ENCODE measurements around the gene PAX7. TPM values are rescaled to one million over a fixed set of nuclear protein-coding genes. Genes with fewer than 3 reads are reported as not detected.
"Not testable (repeated sequence)": the region's sequence is repeated elsewhere in the genome, so short reads cannot be mapped to it uniquely, and the experiment has no call there.

PAX7 gene
- total and polyA plus RNA-seq, 2 of the 4 experiments (the other 2 are of a cell fraction), result not detected

- in situ Hi-C loops (cut with MboI; ENCODE audit: low sequenced_read_pairs); dilution Hi-C loops (cut with HindIII; ENCODE audit: low sequenced_read_pairs, unreplicated experiment): not testable (repeated sequence)
Measured at GRCh38 chr1:18744381-18744780, 113.7 kb downstream of the PAX7 start.

More at GRCh38 chr1:18744381-18744780, 113.7 kb downstream of the PAX7 start:
- H3K4me3 ChIP-seq (ENCODE audit: insufficient read depth, low read depth, low read length); DNase-seq; H3K4me1 ChIP-seq (ENCODE audit: control insufficient read depth, insufficient read depth, low read length); H4K20me1 ChIP-seq (ENCODE audit: insufficient read depth, low read length); H2AFZ ChIP-seq (replicated peaks; ENCODE audit: low read length, poor library complexity); H3K4ac ChIP-seq (ENCODE audit: low read depth, low read length); H3K27ac ChIP-seq (ENCODE audit: insufficient read depth, low read length); H3K4me2 ChIP-seq (ENCODE audit: low read depth, low read length); BruUV-seq (replicated peaks); H2BK15ac ChIP-seq (ENCODE audit: low read depth, low read length); H3K18ac ChIP-seq (ENCODE audit: low read depth, low read length); H3K36me3 ChIP-seq (ENCODE audit: control insufficient read depth, insufficient read depth, low read length); H2BK120ac ChIP-seq (ENCODE audit: low read depth, low read length); H3K9me1 ChIP-seq (ENCODE audit: insufficient read depth, low read length); intact Hi-C loops (cut with micrococcal nuclease); H3K9ac ChIP-seq (ENCODE audit: low read depth, low read length); H2AK9ac ChIP-seq (replicated peaks; ENCODE audit: low read depth, low read length, poor library complexity); ATAC-seq (ENCODE audit: low read depth); H3K14ac ChIP-seq (replicated peaks; ENCODE audit: low read depth, low read length); H3K23ac ChIP-seq (ENCODE audit: low read depth, low read length); H2BK5ac ChIP-seq (ENCODE audit: low read depth, low read length, poor library complexity, severe bottlenecking); POLR2A ChIA-PET (ENCODE audit: unreplicated experiment); H3K79me1 ChIP-seq (ENCODE audit: low read depth in 1 of 2, low read length in 2 of 2); H3K9me3 ChIP-seq (ENCODE audit: control insufficient read depth, insufficient read depth, low read length); H4K91ac ChIP-seq (ENCODE audit: insufficient read depth, low read depth, low read length); H3K56ac ChIP-seq (ENCODE audit: extremely low read depth, insufficient read depth, low read length); H3K27me3 ChIP-seq (ENCODE audit: control insufficient read depth, insufficient read depth, low read length); H2BK20ac ChIP-seq (ENCODE audit: low read depth, low read length); H4K5ac ChIP-seq (ENCODE audit: low read depth, low read length); CTCF ChIA-PET; H2AK5ac ChIP-seq (ENCODE audit: low read depth, low read length); H4K8ac ChIP-seq (ENCODE audit: low read depth in 2 of 2, low read length in 2 of 2): not testable (repeated sequence)
- 14% methylated on average over 1 of the region's 1 CpG; no CpG with 5 or more reads in 1 of the 2 experiments for WGBS, 2 experiments (ENCODE audit: extremely low coverage in 2 of 2, insufficient read length in 1 of 2)

All from IMR-90 (cell line).